GM19099 (cell line): ENCODE measurements around the gene DPP3.

Source experiments
- POLR2A ChIP-seq: IDR thresholded peaks from 3 replicates; pipeline ENCODE4 v1.6.1; 2011; ENCODE audit warnings: low read depth; ENCODE audit not compliant: insufficient read length; ENCODE audit errors: extremely low read depth

DPP3 gene

GRCh38 chr11:66495401-66495854 is 15.2 kb downstream of the DPP3 start:
- no peak for TF ChIP-seq POLR2A

- TF ChIP-seq POLR2A = no peak
Measured at GRCh38 chr11:66497206-66497605, 17.0 kb downstream of the DPP3 start.

- no peak for TF ChIP-seq POLR2A
Measured at GRCh38 chr11:66498506-66498905, 18.3 kb downstream of the DPP3 start.

- TF ChIP-seq POLR2A = no peak
Measured at GRCh38 chr11:66505276-66505816, 25.1 kb downstream of the DPP3 start.

- TF ChIP-seq POLR2A = no peak
Measured at GRCh38 chr11:66509131-66509561, 28.9 kb downstream of the DPP3 start.

GRCh38 chr11:66510271-66510989 is 30.2 kb downstream of the DPP3 start, which contains the start of gene BBS1:
TSS of gene BBS1 (plus strand) at chr11:66510635. CDS start at chr11:66510660, 25 bp downstream.
- TF ChIP-seq POLR2A = peak; percentile 59

- no peak for TF ChIP-seq POLR2A
Measured at GRCh38 chr11:66510990-66511339, 30.7 kb downstream of the DPP3 start.

GRCh38 chr11:66523611-66524010 is 43.4 kb downstream of the DPP3 start:
- TF ChIP-seq POLR2A = no peak

- TF ChIP-seq POLR2A = no peak
Measured at GRCh38 chr11:66524304-66525040, 44.2 kb downstream of the DPP3 start.

GRCh38 chr11:66529069-66529468 is 48.8 kb downstream of the DPP3 start:
- no peak for TF ChIP-seq POLR2A

GRCh38 chr11:66529655-66530054 is 49.4 kb downstream of the DPP3 start:
- no peak for TF ChIP-seq POLR2A

GRCh38 chr11:66530927-66531709 is 50.9 kb downstream of the DPP3 start:
- TF ChIP-seq POLR2A = no peak

- no peak for TF ChIP-seq POLR2A
Measured at GRCh38 chr11:66531841-66532240, 51.6 kb downstream of the DPP3 start.

GRCh38 chr11:66532784-66533183 is 52.5 kb downstream of the DPP3 start:
- no peak for TF ChIP-seq POLR2A

GRCh38 chr11:66539170-66539869 is 59.1 kb downstream of the DPP3 start:
- TF ChIP-seq POLR2A = no peak

GRCh38 chr11:66539870-66540213 is 59.6 kb downstream of the DPP3 start:
- no peak for TF ChIP-seq POLR2A
